MM.1S (cell line): Measurements from ENCODE around the gene DDX54.

Experiments
- DNase-seq: peaks from one replicate; pipeline ENCODE4 v3.0.0-alpha.2; 2015
- H2AFZ ChIP-seq: fragments of 300-600 bp; sonication (generic); 2 replicates; pipeline ENCODE4 v1.6.0; 2016; ENCODE audit warnings: antibody characterized with exemption, low read length
- H3F3A ChIP-seq: fragments of 300-600 bp; sonication (generic); 2 replicates; pipeline ENCODE4 v1.6.1; 2016; ENCODE audit warnings: mild to moderate bottlenecking, antibody characterized with exemption, low read length, moderate library complexity, mixed read lengths; ENCODE audit not compliant: insufficient read depth
- H3K27ac ChIP-seq: fragments of 300-600 bp; sonication (generic); 2 replicates; pipeline ENCODE4 v1.5.1; 2016; ENCODE audit warnings: mild to moderate bottlenecking, low read length
- H3K27me3 ChIP-seq: fragments of 300-600 bp; sonication (generic); replicated peaks from 2 replicates; pipeline ENCODE4 v1.6.0; 2016; ENCODE audit warnings: low read length; ENCODE audit not compliant: insufficient read depth
- H3K36me3 ChIP-seq: fragments of 300-600 bp; sonication (generic); replicated peaks from 2 replicates; pipeline ENCODE4 v1.6.1; 2016; ENCODE audit warnings: mild to moderate bottlenecking, low read length, mixed read lengths; ENCODE audit not compliant: insufficient read depth
- H3K4me1 ChIP-seq: fragments of 300-600 bp; sonication (generic); 2 replicates; pipeline ENCODE4 v1.6.1; 2016; ENCODE audit warnings: low read length, mixed read lengths
- H3K4me2 ChIP-seq: fragments of 300-600 bp; sonication (generic); 2 replicates; pipeline ENCODE4 v1.6.0; 2016; ENCODE audit warnings: low read depth, low read length
- H3K4me3 ChIP-seq: fragments of 300-600 bp; sonication (generic); 2 replicates; pipeline ENCODE4 v1.5.1; 2016; ENCODE audit warnings: low read length, mixed read lengths
- H3K79me2 ChIP-seq: fragments of 300-600 bp; sonication (generic); 2 replicates; pipeline ENCODE4 v1.6.1; 2016; ENCODE audit warnings: mixed run types, low read length, mixed read lengths
- H3K9ac ChIP-seq: fragments of 300-600 bp; sonication (generic); 2 replicates; pipeline ENCODE4 v1.6.1; 2016; ENCODE audit warnings: low read length, mixed read lengths
- H3K9me2 ChIP-seq: fragments of 300-600 bp; sonication (generic); replicated peaks from 2 replicates; pipeline ENCODE4 v1.6.1; 2016; ENCODE audit warnings: mild to moderate bottlenecking, low read length, mixed read lengths; ENCODE audit not compliant: insufficient read depth
- H3K9me3 ChIP-seq: fragments of 300-600 bp; sonication (generic); replicated peaks from 2 replicates; pipeline ENCODE4 v1.6.1; 2016; ENCODE audit warnings: mild to moderate bottlenecking, low read length, mixed read lengths; ENCODE audit not compliant: insufficient read depth
- H4K20me1 ChIP-seq: fragments of 300-600 bp; sonication (generic); 2 replicates; pipeline ENCODE4 v1.6.1; 2016; ENCODE audit warnings: mild to moderate bottlenecking, low read length, moderate library complexity, mixed read lengths; ENCODE audit not compliant: insufficient read depth
- EZH2 ChIP-seq: fragments of 300-600 bp; sonication (generic); optimal IDR thresholded peaks from 2 replicates; pipeline ENCODE3; 2017; ENCODE audit warnings: low read depth, mild to moderate bottlenecking, antibody characterized with exemption, low read length, mixed read lengths
- EZH2phosphoT487 ChIP-seq: fragments of 300-600 bp; sonication (generic); IDR thresholded peaks from 2 replicates; pipeline ENCODE4 v1.6.1; 2018; ENCODE audit warnings: antibody characterized with exemption, low read length
- TF ChIP-seq, protein P1 (sequence below): fragments of 300-600 bp; sonication (generic); IDR thresholded peaks from 2 replicates; pipeline ENCODE4 v1.5.1; 2016; ENCODE audit warnings: antibody characterized with exemption, low read length, mixed read lengths

DDX54 gene

DNA sequence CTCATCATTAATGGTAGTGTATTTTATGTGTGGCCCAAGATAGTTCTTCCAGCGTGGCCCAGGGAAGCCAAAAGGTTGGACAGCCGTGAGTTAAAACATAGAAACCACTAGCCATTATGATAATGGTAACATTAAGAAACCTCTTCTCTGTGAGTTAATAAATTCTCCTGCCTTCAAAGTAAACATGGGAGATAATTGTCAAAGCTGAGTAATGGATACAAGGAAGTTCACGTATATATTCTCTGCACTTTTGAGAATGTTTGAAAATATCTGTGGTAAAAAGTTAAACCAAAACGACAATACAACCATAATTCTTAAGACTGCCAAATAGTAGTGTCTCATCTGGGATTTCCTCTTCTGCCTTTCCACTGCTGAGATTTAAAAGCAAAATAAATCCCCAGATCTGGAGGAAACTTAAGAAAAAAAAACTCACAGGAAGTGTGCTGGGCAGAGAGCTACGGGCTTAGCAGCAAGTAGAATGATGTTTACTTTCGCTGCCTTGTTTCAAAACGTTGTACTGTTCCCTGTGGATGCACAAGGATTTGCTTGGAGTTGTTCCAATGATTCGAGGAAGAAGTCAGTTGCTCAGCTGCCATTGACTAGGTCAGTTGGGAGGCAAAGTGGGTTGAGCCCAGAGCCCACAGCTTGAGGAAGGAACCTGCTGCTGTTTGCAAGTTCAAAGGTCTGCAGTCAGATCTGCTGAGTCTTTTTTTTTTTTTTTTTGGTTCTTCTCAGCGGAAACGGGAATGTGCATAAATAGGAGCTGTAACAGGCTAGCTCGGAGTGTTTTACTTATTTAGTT is 37.7 kb upstream of the DDX54 start:
- H3K27me3 ChIP-seq: no peaks in the 10 kb centered on the region
- H3F3A ChIP-seq: peaks cover 9% of the 10 kb centered on the region; the same call in 1 of the 2 replicates
- H3K4me1 ChIP-seq: no peaks in the 10 kb centered on the region
- H4K20me1 ChIP-seq: no peaks in the 10 kb centered on the region
- H3K79me2 ChIP-seq: peaks cover 19% of the 10 kb centered on the region
- H3K27ac ChIP-seq: peak overlapping the region; percentile 59
- no peaks in the 10 kb centered on the region for H3K36me3 ChIP-seq
- no peaks in the 10 kb centered on the region for H3K9me3 ChIP-seq
- no peak for DNase-seq
- H2AFZ ChIP-seq: no peak overlapping the region
- H3K4me2 ChIP-seq: peak overlapping the region; percentile 89
- TF ChIP-seq EZH2 (no peak), EZH2phosphoT487 (no peak)
- TF ChIP-seq, protein P1, sequence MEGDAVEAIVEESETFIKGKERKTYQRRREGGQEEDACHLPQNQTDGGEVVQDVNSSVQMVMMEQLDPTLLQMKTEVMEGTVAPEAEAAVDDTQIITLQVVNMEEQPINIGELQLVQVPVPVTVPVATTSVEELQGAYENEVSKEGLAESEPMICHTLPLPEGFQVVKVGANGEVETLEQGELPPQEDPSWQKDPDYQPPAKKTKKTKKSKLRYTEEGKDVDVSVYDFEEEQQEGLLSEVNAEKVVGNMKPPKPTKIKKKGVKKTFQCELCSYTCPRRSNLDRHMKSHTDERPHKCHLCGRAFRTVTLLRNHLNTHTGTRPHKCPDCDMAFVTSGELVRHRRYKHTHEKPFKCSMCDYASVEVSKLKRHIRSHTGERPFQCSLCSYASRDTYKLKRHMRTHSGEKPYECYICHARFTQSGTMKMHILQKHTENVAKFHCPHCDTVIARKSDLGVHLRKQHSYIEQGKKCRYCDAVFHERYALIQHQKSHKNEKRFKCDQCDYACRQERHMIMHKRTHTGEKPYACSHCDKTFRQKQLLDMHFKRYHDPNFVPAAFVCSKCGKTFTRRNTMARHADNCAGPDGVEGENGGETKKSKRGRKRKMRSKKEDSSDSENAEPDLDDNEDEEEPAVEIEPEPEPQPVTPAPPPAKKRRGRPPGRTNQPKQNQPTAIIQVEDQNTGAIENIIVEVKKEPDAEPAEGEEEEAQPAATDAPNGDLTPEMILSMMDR: no peak
- peak overlapping the region; percentile 75 for H3K4me3 ChIP-seq
- H3K9ac ChIP-seq: peak overlapping the region; percentile 80
- no peaks in the 10 kb centered on the region for H3K9me2 ChIP-seq

DNA sequence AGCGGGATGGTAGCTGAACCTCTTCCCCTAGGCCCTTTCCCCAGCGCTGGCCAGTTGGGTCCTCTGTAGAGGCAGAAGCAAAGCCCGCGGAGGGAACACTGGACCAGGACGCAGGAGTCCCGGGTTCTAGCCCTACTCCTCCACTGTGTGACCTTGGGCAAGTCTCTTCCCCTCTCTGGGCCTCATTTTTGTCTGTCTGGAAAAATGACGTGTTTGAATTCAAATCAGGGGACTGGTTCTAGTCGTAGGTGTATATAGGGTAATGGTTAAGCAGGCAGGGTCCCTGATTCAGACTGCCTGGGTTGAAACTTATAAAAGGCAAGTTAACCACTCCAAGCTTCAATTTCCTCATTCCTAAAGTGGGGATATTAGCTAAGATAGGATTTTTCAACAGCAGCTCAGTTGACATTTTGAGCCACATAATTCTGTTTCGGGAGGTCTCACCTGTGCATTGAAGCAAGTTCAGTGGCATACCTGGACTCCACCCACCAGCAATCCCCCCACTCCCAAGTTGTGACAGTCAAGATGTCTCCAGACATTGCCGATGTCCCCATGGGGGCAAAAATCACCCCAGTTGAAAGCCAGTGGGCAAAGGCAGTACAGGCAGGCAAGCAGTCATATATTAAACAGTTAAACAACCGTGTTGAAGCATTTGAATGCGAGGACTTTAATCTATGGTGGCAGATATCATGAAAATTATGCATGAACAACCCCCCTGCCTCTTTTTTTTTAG is 36.9 kb upstream of the DDX54 start:
- Histone ChIP-seq H3K4me1 (no peaks in the 10 kb centered on the region), H3K27ac (peak overlapping the region; percentile 59; the same call in 1 of the 2 replicates), H3K9ac (peak overlapping the region; percentile 80), H3F3A (peaks cover 9% of the 10 kb centered on the region; the same call in 1 of the 2 replicates), H3K36me3 (no peaks in the 10 kb centered on the region), H3K9me3 (no peaks in the 10 kb centered on the region), H2AFZ (no peak overlapping the region), H4K20me1 (no peaks in the 10 kb centered on the region), H3K79me2 (peaks cover 19% of the 10 kb centered on the region), H3K4me2 (peak overlapping the region; percentile 89), H3K9me2 (no peaks in the 10 kb centered on the region), H3K4me3 (peak overlapping the region; percentile 75), H3K27me3 (no peaks in the 10 kb centered on the region)
- DNase-seq: no peak
- TF ChIP-seq, protein P1: no peak
- TF ChIP-seq EZH2phosphoT487: no peak
- TF ChIP-seq EZH2: no peak

DNA sequence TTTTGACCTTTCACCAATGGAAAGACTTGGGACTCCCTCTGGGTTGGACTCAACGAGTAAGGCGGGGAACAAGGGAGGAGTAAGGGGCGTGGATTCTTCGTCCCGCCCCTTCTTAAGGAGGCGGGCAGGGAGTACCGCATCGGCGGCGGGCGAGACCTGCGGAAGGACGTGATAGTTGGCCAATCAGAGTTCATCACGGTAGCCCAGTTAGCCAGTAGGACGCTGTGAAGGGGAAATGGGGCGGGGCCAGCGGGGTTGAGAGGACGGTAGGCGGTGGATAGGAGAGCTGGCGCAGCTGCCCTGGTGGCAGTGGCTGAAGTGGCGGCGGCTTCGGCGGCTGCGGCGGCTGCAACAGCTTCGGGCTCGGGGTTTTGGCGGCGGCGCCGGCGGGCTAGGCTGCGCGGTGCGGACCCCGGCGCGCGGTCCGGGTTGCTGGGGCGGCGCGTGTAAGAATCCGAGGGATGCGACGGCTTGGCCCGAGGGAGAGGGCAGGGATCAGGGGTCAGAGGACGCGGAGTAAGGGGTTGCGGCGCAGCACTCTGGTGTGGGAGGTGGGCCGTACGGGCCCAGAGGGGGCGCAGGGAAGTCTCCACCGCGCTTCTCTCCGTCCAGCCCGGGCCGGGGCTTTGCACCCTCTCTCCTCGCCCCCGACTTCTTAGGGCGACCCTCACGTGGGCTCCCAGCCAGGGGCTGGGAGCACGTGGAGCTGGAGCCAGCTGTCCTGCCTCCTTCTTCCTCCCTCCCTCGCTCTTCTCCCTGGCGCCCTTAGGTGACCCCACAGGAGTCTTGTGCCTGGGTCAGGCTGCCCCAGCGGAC is 36.1 kb upstream of the DDX54 start, which contains the start of gene TPCN1:
TPCN1 (plus strand) TSS at position 284 of the 816 bp plus-strand sequence. CDS start 5,389 bp downstream, outside the sequence.
- no peaks in the 10 kb centered on the region for H3K36me3 ChIP-seq
- H3K9ac ChIP-seq: peak within 1 kb of the TSS; percentile 80
- no peaks in the 10 kb centered on the region for H3K9me2 ChIP-seq
- TF ChIP-seq EZH2phosphoT487 (no peak), EZH2 (no peak)
- TF ChIP-seq, protein P1: no peak
- peak; percentile 96 for DNase-seq
- peak within 1 kb of the TSS; percentile 75 for H3K4me3 ChIP-seq
- H3K9me3 ChIP-seq: no peaks in the 10 kb centered on the region
- H3F3A ChIP-seq: peaks cover 9% of the 10 kb centered on the region; the same call in 1 of the 2 replicates
- peak within 1 kb of the TSS; percentile 59; the same call in 1 of the 2 replicates for H3K27ac ChIP-seq
- H3K27me3 ChIP-seq: no peaks in the 10 kb centered on the region
- no peaks in the 10 kb centered on the region for H4K20me1 ChIP-seq
- H3K79me2 ChIP-seq: peaks cover 19% of the 10 kb centered on the region
- H3K4me2 ChIP-seq: peak within 1 kb of the TSS; percentile 89
- H2AFZ ChIP-seq: peak within 1 kb of the TSS; percentile 53
- no peaks in the 10 kb centered on the region for H3K4me1 ChIP-seq
